Epithelial cell of prostate (primary cell): ENCODE results near the gene KCNK18.
"Not testable (repeated sequence)": the region's sequence is repeated elsewhere in the genome, so short reads cannot be mapped to it uniquely, and the experiment has no call there.

Experiments
- DNase-seq: peaks from one replicate; pipeline ENCODE4 v3.0.0-alpha.2; 2011; ENCODE audit warnings: low read depth, low spot score
- H3K27ac ChIP-seq: fragments of 450-650 bp; 2 replicates; pipeline ENCODE4 v1.5.1; 2017; ENCODE audit warnings: mild to moderate bottlenecking

Gene KCNK18

DNA sequence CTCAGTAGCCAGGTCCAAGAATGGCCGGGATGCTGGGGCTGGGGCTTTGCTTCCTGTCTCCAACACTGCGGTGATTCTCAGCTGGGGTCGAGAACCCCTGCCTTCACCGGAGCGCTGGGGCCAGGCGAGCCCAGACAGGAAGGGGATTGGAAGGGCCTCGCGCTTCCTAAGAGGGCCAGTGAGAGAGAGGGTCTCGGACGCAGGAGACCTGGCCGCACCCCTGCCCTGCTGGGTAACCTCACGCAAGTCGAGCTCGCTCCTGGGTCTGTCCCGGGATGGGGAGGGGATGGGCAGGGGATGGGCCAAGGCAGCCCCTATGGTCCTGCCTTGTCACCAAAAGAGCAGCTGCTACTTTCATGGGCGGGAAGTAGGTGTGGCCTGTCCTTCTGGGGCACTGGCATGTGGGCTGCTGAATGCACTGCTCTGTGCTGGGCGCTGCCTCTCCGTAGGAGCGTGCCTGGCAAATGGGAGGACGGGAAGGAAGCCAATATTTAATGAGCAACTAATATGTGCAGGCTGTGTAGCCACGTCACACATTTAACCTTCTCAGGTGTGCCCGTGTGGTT lies 20.0 kb downstream of the KCNK18 start:
- no peak for DNase-seq
- H3K27ac ChIP-seq = no peak overlapping the region

DNA sequence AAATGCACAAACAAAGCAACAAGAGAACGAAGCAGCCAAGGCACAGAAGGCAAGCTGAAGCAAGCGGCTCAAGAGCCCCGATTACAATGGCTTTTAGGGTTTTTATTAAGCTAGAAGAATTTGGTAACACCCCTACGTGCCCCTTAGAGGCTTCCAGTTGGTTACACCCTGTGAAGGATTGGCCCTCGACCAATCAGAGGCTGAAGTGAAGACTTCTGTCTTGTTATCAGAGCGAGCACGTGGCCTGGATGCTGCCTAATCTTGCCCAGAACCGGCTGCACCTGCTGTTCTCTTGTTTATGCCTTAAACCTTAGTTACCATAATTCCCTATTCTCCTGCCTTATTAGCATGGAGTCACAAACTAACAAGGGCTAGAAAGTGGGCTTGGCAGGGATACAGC lies 21.4 kb downstream of the KCNK18 start:
- no peak for DNase-seq
- no peak overlapping the region for H3K27ac ChIP-seq

DNA sequence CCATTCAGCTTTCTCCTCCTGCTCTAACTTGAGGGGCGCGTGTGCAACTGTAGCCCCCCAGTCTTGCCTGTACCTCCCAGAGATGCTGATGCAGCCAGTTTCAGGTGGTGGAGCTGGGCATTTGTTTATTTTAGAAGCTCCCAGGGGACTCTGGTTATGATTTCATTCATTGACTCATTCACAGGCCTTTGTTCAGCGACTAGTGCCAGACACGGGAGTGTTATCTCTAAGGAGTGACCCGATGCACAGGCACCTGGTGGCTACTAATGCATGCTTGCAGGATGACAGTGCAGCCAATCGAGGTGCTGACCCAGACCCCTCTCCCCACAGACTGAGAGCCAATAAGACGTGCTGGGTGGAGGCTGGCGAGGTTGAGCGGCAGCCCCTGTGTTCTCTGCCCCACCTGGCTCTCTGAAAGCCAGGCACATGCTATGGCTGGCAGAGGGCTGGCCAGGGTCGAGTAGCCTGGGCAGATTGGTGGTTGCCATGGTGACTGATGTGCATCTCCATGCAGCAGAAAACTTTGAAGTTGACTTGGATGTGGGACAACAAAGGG lies 23.9 kb downstream of the KCNK18 start:
- H3K27ac ChIP-seq = no peak overlapping the region
- no peak for DNase-seq

DNA sequence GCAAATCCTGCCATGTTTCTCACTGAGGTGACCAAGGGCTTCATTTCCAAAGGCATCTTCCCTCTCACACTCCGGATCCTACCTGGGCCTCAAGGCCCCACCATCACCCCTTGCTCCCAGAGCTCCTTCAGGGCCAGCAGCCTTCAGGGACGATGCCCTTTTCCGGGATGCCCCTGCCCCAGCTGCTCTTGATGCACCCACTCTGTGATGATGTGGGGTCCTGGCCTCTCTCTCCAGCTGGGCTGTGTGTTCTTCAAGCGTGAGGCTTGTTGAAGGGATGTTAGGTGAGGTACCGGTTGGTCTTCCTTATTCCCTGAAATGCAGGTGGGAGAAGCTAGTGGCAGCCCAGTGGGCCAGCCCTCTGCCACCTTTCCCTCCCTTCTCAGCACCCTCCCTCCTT lies 25.3 kb downstream of the KCNK18 start:
- no peak overlapping the region for H3K27ac ChIP-seq
- DNase-seq = no peak

GRCh38 chr10:117222976-117223692 lies 25.8 kb downstream of the KCNK18 start:
- no peak overlapping the region for H3K27ac ChIP-seq
- no peak for DNase-seq

- DNase-seq = no peak
- H3K27ac ChIP-seq = no peak overlapping the region
Measured at GRCh38 chr10:117223693-117224430, 26.6 kb downstream of the KCNK18 start.

- no peak for DNase-seq
- no peak overlapping the region for H3K27ac ChIP-seq
Measured at GRCh38 chr10:117224881-117225280, 27.6 kb downstream of the KCNK18 start.

DNA sequence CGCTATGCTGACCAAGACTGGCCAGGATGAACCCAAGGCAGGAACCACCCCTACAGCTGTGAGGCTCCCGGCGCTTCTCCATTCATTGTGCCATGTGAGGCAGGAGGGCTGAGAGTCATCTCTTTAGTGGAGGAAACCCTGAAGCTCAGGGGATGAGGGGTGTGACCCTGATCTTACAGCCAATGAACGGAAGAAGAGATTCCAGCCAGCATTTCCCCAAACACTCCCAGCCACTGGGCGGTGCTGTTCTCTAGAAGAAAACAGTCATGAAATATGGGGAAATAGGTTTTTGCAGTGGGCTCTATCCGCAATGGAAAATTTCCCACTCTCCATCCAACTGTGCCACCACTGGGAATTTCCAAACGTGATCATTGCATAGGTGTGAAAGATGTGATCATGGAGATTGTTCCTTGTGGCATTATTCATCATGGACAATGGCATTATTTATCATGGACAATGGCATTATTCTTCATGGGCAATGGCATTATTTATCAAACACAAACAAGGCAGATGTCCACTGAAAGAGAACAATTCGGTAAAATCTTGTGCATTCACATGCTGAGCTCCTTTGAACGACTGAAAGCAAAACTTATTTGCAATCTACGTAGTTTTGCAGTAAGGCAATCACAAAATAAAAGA lies 29.6 kb downstream of the KCNK18 start:
- no peak overlapping the region for H3K27ac ChIP-seq
- no peak for DNase-seq

GRCh38 chr10:117228210-117228609 lies 30.9 kb downstream of the KCNK18 start:
- DNase-seq = no peak

GRCh38 chr10:117230107-117230506 lies 32.8 kb downstream of the KCNK18 start:
- H3K27ac ChIP-seq, DNase-seq: not testable (repeated sequence)

More at GRCh38 chr10:117228210-117228609, 30.9 kb downstream of the KCNK18 start:
- no peak overlapping the region for H3K27ac ChIP-seq

DNA sequence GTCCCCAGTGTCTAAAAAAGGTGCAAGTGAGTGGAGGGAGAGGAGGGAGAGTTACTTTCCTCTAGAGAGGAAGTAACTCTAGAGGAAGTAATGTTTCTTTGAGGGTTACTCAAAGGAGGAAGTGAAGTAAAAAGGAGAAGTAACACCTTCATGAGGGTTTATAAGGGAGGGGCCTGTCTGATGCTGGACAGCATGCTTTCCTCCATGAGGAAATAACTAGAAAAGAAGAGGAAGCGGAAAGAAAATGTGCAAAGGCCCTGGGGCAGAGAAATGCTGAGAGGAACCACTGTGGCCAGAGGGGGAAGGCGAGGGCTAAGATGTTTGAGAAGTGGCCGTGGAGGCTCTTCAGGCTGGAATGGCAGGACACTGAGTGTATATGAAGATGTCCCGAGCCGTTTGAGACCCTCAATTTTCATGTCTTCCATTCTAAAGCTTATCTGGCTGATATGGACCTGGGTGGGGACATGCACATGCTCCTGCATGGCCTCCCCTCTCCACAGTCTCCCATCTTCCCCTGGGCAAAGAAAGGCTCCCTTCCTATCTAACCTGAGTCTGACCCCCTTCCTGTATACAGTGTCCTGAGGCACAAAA lies 40.2 kb downstream of the KCNK18 start:
- no peak for DNase-seq
- H3K27ac ChIP-seq = no peak overlapping the region

- no peak for DNase-seq
- no peak overlapping the region for H3K27ac ChIP-seq
Measured at GRCh38 chr10:117239051-117239450, 41.8 kb downstream of the KCNK18 start.

DNA sequence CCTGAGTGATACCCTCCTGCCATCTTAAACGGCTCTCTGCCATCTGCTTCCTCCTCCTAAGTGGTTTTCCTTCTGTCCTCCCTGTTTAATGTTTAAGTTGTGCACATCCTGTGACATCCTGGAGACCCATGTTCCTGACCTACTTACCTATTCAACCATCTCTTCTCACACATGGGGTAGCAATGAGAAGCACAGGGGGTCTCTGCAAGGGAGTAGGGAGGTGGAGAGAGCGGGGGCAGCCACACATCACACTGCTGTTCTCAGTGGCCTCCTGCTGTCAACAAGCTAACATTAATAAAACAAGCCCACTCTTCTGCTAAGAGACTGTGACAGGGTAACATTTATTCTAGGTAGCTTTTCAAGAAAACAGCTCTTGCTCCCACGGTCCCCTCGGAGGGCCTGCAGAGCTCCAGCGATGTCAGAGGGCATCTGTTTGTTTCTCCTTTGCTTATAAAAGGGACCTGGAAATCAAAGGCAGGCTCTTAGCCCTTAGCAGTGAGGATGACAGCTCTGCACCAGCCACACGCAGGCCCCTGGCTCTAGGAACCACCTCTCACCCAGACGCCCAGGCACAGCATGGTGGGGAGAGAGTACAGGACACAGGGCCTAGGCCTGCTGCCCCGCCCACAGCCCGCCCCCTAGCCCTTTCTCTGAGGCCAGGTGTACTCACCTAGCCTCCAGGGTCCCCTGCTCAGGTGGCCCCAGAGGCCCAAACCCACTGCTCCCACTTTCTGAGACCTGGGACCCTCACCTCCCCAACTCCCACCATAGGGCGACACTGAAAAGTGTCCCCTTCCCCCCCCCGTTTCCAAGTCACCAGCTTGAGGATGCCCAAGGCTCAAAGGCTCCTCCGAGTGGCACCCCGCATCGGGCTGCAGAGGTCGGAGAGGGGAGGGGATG lies 42.7 kb downstream of the KCNK18 start:
- no peak overlapping the region for H3K27ac ChIP-seq
- DNase-seq = no peak

DNA sequence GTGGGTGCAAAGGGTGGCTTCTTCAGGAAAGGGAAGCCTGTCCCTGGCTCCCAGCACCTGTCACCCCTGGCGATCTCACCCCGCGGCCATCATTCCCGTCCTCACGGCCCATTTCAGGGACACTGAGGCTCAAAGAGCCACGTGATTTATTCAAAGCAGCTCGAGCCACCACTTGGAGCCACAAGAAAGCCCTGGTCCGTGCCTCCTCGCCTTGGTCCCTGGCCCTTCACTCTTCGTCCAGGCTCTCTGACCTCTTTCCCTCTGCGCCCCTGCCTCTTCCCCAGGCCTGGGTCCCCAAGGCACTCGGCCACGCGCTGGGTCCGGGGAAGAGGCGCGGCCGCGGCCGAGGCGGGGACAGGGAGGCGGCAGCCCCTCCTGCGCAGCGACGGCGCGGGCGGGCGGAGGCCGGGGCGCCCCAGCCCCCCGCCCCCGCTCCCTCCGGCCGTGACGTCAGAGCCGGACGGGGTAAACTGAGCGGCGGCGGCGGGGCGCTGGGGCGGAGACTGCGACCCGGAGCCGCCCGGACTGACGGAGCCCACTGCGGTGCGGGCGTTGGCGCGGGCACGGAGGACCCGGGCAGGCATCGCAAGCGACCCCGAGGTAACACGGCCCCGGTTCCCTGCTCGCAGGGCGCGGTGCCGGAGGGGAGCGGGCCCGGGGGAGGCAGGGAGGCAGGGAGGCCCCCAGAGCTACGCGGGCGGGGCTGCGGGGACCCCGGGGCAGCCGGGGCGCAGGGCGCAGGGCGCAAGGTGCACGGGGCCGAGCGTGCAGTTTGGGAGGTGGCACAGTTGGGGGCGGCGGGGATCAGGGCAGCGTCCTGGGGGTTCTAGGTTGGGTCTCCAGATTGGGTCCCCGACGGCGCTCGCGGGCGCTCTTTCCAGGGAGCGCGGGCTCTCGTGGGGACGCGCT lies 43.6 kb downstream of the KCNK18 start, which contains the start of gene SLC18A2:
Gene SLC18A2, plus strand, starts transcription at position 494 of the 909 bp plus-strand sequence. CDS start 580 bp downstream, outside the sequence.
- no peak for DNase-seq

DNA sequence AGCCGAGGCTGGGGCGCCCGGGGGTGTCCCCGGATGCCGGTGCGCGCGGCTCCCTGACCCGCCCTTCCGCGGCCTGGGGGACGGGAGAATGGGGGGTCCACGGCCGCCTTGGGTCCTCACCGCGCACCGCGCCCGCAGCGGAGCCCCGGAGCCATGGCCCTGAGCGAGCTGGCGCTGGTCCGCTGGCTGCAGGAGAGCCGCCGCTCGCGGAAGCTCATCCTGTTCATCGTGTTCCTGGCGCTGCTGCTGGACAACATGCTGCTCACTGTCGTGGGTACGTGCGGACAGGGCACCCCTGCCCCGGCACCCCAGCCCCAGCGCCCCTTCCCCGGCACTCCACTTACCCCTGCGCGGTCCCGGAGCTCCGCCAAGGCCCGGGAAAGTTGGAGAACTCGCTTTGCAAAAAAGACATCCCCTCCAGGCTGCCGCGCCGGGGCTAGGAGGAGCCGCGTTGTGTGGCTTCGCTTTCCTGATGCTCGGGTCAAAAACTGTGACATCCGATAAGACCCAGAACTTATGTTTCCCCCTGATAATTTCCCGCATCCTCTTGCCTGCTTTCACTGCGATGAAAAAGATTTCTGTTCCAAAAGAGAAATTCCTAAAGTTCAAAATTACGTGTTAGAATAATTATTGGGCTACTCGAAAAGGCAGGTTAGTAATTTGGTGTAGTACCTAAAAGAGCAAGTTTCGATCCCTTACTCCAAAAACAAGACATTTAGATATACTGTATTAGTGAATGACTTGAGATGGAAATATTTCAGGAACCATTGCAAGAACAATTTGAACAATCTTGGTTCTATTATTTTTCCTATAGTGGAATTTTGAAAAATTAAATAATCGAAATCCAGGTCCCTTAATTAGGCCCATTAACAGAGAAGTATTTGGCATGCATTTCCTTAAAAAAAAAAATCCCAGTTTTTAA lies 44.5 kb downstream of the KCNK18 start:
- H3K27ac ChIP-seq = no peak overlapping the region
- no peak for DNase-seq

More for the DNA sequence above, 43.6 kb downstream of the KCNK18 start, which contains the start of gene SLC18A2:
- H3K27ac ChIP-seq = no peak within 1 kb of the TSS

DNA sequence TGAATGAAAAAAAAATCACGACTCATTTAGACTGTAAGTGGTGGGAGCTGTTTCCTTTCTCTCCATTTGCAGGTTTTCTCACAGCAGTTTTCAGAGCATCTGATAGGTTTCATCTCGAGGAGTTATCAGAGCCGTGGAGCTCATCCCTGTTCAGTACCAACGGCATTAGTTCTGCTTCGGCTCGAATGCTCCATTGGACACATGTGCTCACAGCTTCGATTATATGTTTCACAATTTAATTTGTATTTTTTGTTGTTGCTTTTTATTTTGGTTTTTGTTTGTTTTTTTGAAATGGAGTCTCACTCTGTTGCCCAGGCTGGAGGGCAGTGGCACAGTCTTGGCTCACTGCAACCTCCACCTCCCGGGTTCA lies 45.2 kb downstream of the KCNK18 start:
- H3K27ac ChIP-seq = no peak overlapping the region
- DNase-seq = no peak

DNA sequence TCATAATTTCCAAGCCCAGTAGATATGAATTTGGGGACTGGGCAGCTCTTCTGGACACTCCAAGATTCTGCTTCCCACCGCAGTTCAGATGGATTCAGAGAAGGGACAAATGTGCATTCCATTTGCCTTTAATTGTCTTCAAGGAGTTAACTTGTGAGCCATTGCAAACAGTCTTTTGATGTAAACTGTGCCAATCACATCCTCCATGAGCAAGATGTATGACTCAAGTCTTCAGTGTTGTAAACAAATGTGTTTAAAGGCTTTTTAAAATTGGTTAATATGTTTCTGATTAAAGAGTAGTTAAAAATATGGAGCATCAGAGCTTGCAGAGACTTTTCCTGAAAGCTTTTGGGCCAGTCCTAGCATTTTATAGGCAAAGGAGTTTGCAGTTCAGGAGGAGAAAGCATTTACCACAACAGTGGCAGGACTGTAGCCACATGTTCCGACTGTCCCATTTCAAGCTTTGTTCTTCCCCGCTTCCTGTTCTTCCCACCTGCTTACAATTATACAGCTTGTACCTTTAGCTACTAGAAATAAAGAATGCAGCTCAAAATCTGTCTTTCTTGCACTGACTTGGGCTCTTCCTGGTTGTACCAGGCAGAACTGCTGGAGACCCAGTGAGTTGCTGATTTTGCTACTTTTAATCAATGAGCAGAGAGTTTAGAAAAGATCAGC lies 49.8 kb downstream of the KCNK18 start:
- DNase-seq = no peak
- H3K27ac ChIP-seq = no peak overlapping the region
